RPMI7951 (cell line): Measurements from ENCODE around the gene AZGP1. TPM values are rescaled to one million over a fixed set of nuclear protein-coding genes. Genes with fewer than 3 reads are reported as not detected.
"Not testable (repeated sequence)": the region's sequence is repeated elsewhere in the genome, so short reads cannot be mapped to it uniquely, and the experiment has no call there.

Experiments
- DNase-seq: peaks from one replicate; pipeline ENCODE4 v3.0.0-alpha.2; 2012; ENCODE audit warnings: low read depth
- total RNA-seq: library from RNA; depleted of rRNA; stranded (reverse); fragments of >200 nt; shearing (Covaris generic); gene quantifications from 2 replicates; pipeline ENCODE4 v1.2.3, GENCODE V29; 2014

The AZGP1 gene
- total RNA-seq, 1 experiment from 2014 or later: 2.2 TPM

- DNase-seq: peak; percentile 45
These were observed 21.8 kb upstream of the AZGP1 start for GRCh38 chr7:99997545-99998137.

- DNase-seq: no peak
These were observed 21.1 kb upstream of the AZGP1 start for GRCh38 chr7:99996755-99997544.

- no peak for DNase-seq
These were observed 19.0 kb upstream of the AZGP1 start for GRCh38 chr7:99994819-99995218.

- no peak for DNase-seq
These were observed 16.7 kb upstream of the AZGP1 start for GRCh38 chr7:99992330-99993038.

GRCh38 chr7:99991543-99991942 is 15.7 kb upstream of the AZGP1 start:
- not testable (repeated sequence) for DNase-seq

GRCh38 chr7:99990460-99990852 is 14.6 kb upstream of the AZGP1 start:
- no peak for DNase-seq

GRCh38 chr7:99987846-99988245 is 12.0 kb upstream of the AZGP1 start:
- no peak for DNase-seq

- not testable (repeated sequence) for DNase-seq
These were observed 11.5 kb upstream of the AZGP1 start for GRCh38 chr7:99987306-99987705.

GRCh38 chr7:99984593-99984992 is 8.8 kb upstream of the AZGP1 start:
- DNase-seq: no peak

- DNase-seq: not testable (repeated sequence)
These were observed 5.2 kb upstream of the AZGP1 start for GRCh38 chr7:99981066-99981465.

- DNase-seq: not testable (repeated sequence)
These were observed 4.6 kb upstream of the AZGP1 start for GRCh38 chr7:99980448-99980872.

GRCh38 chr7:99979814-99980225 is 4.0 kb upstream of the AZGP1 start:
- DNase-seq: not testable (repeated sequence)

- no peak for DNase-seq
These were observed 795 bp upstream of the AZGP1 start for GRCh38 chr7:99976626-99977025.

- DNase-seq: no peak
These were observed 1.1 kb downstream of the AZGP1 start for GRCh38 chr7:99974681-99975080.

GRCh38 chr7:99973817-99974216 is 2.0 kb downstream of the AZGP1 start:
- DNase-seq: not testable (repeated sequence)

- DNase-seq: no peak
These were observed 4.6 kb downstream of the AZGP1 start for GRCh38 chr7:99971242-99971641.

GRCh38 chr7:99969813-99970212 is 6.0 kb downstream of the AZGP1 start:
- DNase-seq: not testable (repeated sequence)

- no peak for DNase-seq
These were observed 6.5 kb downstream of the AZGP1 start for GRCh38 chr7:99969298-99969697.

GRCh38 chr7:99958564-99959227 is 17.1 kb downstream of the AZGP1 start:
- DNase-seq: no peak

- no peak for DNase-seq
These were observed 20.6 kb downstream of the AZGP1 start for GRCh38 chr7:99955247-99955646.

GRCh38 chr7:99954643-99955042 is 21.2 kb downstream of the AZGP1 start:
- not testable (repeated sequence) for DNase-seq

GRCh38 chr7:99953649-99954048 is 22.2 kb downstream of the AZGP1 start:
- no peak for DNase-seq
